ENCODE measurements around the gene KAZN. TPM values are rescaled to one million over a fixed set of nuclear protein-coding genes. Genes with fewer than 3 reads are reported as not detected.

KAZN gene
- total RNA-seq, 2 donors from 2014 or later, result 9.8 to 12.2 TPM

DNA sequence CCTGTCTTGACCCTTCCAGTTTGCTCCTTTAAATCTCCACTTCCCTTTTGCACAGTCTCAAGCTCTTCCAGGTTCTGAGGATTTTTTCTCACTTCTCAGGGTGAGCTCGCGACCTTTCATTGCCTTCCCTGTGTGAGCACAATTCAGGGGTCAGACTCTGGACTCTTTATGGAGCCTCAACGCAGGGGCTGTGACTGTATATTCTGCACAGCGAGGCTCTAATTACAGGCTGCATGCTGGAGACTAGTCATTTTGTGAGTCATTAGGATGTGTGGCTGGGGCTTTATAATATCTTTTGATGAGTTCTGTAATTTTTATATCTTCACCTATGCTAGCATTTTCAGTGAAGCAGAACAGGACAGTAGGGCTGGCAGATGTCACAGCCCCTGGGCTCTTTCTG is 270.7 kb downstream of the KAZN start:
- Histone ChIP-seq H3K27ac (no peak overlapping the region), H3K4me3 (no peak overlapping the region), H3K36me3 (no peaks in the 10 kb centered on the region), H3K9me3 (no peaks in the 10 kb centered on the region), H3K4me1 (no peaks in the 10 kb centered on the region), H3K9ac (ENCODE audit: low read depth in 2 of 2, low read length in 2 of 2) (no peak overlapping the region), H3K27me3 (no peaks in the 10 kb centered on the region)
- TF ChIP-seq, protein P1, sequence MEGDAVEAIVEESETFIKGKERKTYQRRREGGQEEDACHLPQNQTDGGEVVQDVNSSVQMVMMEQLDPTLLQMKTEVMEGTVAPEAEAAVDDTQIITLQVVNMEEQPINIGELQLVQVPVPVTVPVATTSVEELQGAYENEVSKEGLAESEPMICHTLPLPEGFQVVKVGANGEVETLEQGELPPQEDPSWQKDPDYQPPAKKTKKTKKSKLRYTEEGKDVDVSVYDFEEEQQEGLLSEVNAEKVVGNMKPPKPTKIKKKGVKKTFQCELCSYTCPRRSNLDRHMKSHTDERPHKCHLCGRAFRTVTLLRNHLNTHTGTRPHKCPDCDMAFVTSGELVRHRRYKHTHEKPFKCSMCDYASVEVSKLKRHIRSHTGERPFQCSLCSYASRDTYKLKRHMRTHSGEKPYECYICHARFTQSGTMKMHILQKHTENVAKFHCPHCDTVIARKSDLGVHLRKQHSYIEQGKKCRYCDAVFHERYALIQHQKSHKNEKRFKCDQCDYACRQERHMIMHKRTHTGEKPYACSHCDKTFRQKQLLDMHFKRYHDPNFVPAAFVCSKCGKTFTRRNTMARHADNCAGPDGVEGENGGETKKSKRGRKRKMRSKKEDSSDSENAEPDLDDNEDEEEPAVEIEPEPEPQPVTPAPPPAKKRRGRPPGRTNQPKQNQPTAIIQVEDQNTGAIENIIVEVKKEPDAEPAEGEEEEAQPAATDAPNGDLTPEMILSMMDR (IDR thresholded peaks at IDR 0.05), result no peak
- no peak for DNase-seq
- intact Hi-C loops (cut with DNase I), result no loop called here

DNA sequence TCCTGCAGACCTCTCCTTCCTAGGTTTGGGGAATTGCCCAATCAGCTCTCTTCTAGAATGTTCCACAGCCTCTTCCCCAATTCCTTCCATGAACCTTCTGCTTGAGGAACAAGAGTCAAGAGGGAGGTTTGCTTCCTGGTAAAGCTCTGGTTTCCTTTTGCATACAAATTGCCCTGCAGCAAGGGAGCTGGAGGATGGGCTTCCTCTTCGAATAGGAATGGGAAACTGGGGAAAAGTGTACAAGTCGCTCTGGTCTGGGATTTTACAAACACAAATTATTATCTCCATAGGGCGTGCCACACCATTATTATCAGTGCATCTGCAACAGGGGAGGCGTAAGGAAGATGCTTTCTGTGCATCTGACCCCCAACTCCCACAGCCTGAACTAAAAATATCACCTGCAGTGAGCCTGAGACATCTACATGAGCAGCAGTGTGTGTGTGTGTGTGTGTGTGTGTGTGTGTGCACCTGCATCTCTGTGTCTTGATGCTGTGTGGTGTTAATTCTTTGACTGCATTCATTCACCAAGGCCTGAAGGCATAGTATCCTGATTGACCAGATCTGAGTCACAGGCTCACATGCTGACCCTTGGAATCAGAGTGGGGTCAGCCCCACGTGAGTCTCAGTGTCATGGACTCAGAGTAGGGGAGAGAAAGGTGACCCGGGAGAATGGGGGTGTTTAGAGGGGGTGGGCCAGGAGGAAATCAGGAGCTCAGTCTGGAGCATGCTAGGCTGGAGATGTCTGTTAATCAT is 272.9 kb downstream of the KAZN start:
- TF ChIP-seq, protein P1 (IDR thresholded peaks at IDR 0.05), result no peak
- intact Hi-C loops (cut with DNase I), result no loop called here
- Histone ChIP-seq H3K4me3 (no peak overlapping the region), H3K27me3 (no peaks in the 10 kb centered on the region), H3K4me1 (no peaks in the 10 kb centered on the region), H3K9ac (ENCODE audit: low read depth in 2 of 2, low read length in 2 of 2) (no peak overlapping the region), H3K36me3 (no peaks in the 10 kb centered on the region), H3K27ac (no peak overlapping the region), H3K9me3 (no peaks in the 10 kb centered on the region)
- DNase-seq, result no peak

DNA sequence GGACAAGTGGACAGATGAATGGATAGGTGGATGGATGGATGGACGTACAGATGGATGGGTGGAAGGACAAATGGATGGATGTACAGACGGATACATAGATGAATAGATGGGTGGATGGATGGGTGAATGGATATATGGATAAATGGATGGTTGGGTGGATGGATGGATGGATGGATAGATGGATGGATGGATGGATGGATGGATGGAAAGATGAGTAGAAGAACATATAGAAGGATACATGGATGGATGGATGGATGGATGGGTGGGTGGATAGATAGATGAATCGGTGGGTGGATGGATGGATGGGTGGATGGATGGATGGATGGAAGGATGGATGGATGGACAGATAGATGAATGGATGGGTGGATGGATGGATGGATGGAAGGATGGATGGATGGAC is 274.3 kb downstream of the KAZN start:
- Histone ChIP-seq H3K4me3 (no peak overlapping the region), H3K27ac (no peak overlapping the region), H3K27me3 (no peaks in the 10 kb centered on the region), H3K36me3 (no peaks in the 10 kb centered on the region), H3K9me3 (no peaks in the 10 kb centered on the region), H3K9ac (ENCODE audit: low read depth in 2 of 2, low read length in 2 of 2) (no peak overlapping the region), H3K4me1 (no peaks in the 10 kb centered on the region)
- no peak for DNase-seq
- intact Hi-C loops (cut with DNase I), result no loop called here
- TF ChIP-seq, protein P1 (IDR thresholded peaks at IDR 0.05), result no peak

DNA sequence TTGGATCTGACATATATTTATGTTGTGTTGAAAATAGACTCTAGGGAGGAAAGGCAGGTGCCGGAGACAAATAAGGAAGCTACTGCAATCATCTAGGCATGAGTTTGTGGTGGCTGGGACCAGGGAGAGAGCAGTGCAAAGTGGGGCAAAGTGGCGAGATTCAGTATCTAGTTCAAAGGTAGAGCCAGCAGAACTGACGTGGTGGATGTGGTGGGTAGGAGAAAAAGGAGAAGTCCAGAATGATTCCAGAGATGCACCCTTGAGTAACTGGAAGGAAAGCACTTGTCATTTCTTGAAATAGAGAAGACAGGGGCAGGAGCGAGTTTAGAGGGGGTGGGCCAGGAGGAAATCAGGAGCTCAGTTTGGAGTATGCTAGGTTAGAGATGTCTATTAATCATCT is 275.2 kb downstream of the KAZN start:
- TF ChIP-seq, protein P1 (IDR thresholded peaks at IDR 0.05), result no peak
- intact Hi-C loops (cut with DNase I), result no loop called here

DNA sequence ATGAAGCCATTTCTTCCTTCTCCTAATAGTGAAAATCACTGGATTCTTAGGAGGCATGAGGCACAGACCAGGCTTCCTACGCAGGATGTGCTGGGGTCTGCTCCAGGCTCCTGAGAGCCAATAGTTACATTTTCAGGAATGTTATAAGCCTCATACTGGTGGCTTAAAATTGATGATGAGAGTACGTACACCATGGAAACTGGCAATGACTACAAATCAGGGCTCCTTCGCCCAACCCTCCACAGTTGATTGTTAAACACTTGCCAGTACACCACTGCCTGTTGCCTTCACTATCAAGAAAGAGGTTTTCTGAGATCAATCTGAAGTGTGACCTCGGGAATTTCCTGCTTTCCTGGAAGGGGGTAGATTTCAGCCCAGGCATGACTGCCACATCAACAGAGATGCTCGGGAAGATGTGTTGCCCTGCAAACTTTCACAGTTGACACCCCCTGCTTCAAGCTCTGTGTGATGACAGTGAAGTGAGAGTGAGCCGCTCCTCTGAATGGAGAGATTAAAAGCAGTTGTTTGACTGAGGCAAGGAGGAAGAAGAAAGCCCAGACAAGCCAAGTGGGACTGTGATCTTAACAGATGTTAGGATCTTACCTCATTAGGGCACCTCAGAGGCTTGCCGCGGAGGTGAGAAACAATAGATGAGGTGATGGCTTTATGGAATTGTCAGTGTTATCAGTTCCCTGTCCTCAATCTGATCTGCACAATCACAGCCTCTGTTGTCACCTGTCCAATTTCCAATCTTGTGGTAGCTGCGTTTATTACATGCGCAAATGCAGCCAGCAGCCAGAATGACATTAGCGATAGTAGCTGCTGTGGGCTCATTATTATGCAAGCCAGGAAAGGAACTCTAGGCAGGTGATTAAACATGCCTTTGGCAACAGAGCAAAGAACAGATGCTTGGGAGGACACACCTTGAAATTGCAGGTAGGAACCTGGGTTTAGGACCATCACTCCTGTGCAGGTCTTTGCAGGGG is 277.3 kb downstream of the KAZN start:
- Histone ChIP-seq H3K36me3 (no peaks in the 10 kb centered on the region), H3K4me3 (no peak overlapping the region), H3K27ac (no peak overlapping the region), H3K4me1 (no peaks in the 10 kb centered on the region), H3K9ac (ENCODE audit: low read depth in 2 of 2, low read length in 2 of 2) (no peak overlapping the region), H3K27me3 (no peaks in the 10 kb centered on the region), H3K9me3 (no peaks in the 10 kb centered on the region)
- TF ChIP-seq, protein P1 (IDR thresholded peaks at IDR 0.05), result no peak
- no peak for DNase-seq
- intact Hi-C loops (cut with DNase I), result no loop called here

More for the DNA sequence above, 275.2 kb downstream of the KAZN start:
- H3K4me1 ChIP-seq, result no peaks in the 10 kb centered on the region
- H3K9ac ChIP-seq (ENCODE audit: low read depth in 2 of 2, low read length in 2 of 2), result no peak overlapping the region
- H3K4me3 ChIP-seq, result no peak overlapping the region
- no peaks in the 10 kb centered on the region for H3K9me3 ChIP-seq
- no peaks in the 10 kb centered on the region for H3K27me3 ChIP-seq
- H3K36me3 ChIP-seq, result no peaks in the 10 kb centered on the region
- no peak overlapping the region for H3K27ac ChIP-seq
- no peak for DNase-seq

Data from colonic mucosa (tissue), 4 donors.